ENCODE results near the gene DPM3. TPM values are rescaled to one million over a fixed set of nuclear protein-coding genes. Genes with fewer than 3 reads are reported as not detected.
A peak's percentile ranks its signal among the peaks of the same experiment; 100 is the strongest.

DPM3 gene
- total and polyA plus RNA-seq, 4 donors, result 16.2 to 47.2 (median 44.2) TPM

DNA sequence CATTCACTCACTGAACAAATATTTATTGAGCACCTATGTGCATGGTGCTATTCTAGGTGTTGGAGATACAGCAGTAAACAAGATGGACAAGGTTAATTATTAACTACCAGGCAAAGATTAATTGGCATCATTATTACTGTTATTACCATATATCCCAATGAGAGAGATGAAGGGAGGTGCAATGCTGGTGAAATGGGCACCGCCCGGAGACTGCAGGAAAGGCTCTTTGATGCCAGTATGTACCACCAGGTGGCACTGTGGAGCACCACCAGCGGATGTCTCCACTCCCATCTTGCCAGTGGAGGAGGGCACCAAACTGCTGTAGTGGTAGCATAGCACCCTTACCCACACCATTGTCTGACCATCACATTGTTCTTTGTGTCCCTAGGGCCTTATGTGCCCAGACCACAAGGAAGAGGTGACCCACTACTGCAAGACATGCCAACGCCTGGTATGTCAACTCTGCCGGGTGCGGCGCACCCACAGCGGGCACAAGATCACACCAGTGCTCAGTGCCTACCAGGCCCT is 36.3 kb upstream of the DPM3 start:
- H3K27ac ChIP-seq (ENCODE audit: low read depth, low read length), result no peak overlapping the region

DNA sequence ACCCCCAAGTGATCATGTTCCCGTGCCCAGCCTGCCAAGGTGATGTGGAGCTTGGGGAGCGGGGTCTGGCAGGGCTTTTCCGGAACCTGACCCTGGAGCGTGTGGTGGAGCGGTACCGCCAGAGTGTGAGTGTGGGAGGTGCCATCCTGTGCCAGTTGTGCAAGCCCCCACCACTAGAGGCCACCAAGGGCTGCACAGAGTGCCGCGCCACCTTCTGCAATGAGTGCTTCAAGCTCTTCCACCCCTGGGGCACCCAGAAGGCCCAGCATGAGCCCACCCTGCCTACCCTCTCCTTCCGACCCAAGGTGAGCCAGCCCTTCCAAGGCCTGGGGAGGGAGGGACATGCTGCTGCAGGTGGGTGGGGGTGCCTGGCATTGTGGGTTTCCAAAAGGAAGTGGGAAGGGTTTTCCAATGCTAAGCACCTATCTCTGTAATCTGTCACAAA is 35.6 kb upstream of the DPM3 start:
- no peaks in the 10 kb centered on the region for H3K27me3 ChIP-seq (ENCODE audit: control insufficient read depth, insufficient read depth, low read length)
- peaks cover 52% of the 10 kb centered on the region for H3K36me3 ChIP-seq (ENCODE audit: control insufficient read depth, insufficient read depth, low read length)
- DNase-seq (ENCODE audit: low read depth in 4 of 6, low spot score in 6 of 6), result no peak
- no peak overlapping the region for H3K4me3 ChIP-seq (ENCODE audit: low read depth, low read length)
- H3K27ac ChIP-seq (ENCODE audit: low read depth, low read length), result no peak overlapping the region
- peaks cover 54% of the 10 kb centered on the region for H3K4me1 ChIP-seq (ENCODE audit: control insufficient read depth, insufficient read depth, low read length)
- no peaks in the 10 kb centered on the region for H3K9me3 ChIP-seq (ENCODE audit: control insufficient read depth, insufficient read depth, low read length)
- WGBS (ENCODE audit: insufficient coverage), result 75% methylated on average over 7 of the region's 9 CpGs

More for the DNA sequence above, 36.3 kb upstream of the DPM3 start:
- no peak overlapping the region for H3K4me3 ChIP-seq (ENCODE audit: low read depth, low read length)
- 69% methylated on average over 7 of the region's 8 CpGs for WGBS (ENCODE audit: insufficient coverage)
- H3K9me3 ChIP-seq (ENCODE audit: control insufficient read depth, insufficient read depth, low read length), result no peaks in the 10 kb centered on the region
- DNase-seq (ENCODE audit: low read depth in 4 of 6, low spot score in 6 of 6), result peak in 4 of 6 donors; percentile 66 to 93 (median 82)
- no peaks in the 10 kb centered on the region for H3K27me3 ChIP-seq (ENCODE audit: control insufficient read depth, insufficient read depth, low read length)
- peaks cover 49% of the 10 kb centered on the region for H3K4me1 ChIP-seq (ENCODE audit: control insufficient read depth, insufficient read depth, low read length)
- peaks cover 58% of the 10 kb centered on the region for H3K36me3 ChIP-seq (ENCODE audit: control insufficient read depth, insufficient read depth, low read length)

DNA sequence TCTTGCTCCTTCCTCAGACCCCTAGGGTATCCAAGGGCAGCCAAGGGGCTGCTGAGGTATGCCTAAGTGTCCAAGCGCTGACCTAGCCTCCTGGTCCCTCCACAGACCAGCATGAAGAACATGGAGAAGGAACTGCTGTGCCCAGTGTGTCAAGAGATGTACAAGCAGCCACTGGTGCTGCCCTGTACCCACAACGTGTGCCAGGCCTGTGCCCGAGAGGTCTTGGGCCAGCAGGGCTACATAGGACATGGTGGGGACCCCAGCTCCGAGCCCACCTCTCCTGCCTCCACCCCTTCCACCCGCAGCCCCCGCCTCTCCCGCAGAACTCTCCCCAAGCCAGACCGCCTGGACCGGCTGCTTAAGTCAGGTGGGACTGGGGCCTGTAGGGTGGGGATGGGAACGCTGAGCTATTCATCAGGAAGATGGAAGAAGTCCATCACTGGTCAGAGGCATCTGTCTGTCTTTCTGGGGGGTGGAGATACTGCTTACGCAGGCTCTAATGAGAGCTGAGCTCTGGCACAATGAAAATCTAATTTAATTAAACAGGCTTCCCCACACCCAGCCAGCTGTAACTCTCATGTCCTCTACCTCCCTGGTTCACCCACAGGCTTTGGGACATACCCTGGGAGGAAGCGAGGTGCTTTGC is 35.1 kb upstream of the DPM3 start:
- 88% methylated on average over 4 of the region's 12 CpGs for WGBS (ENCODE audit: insufficient coverage)
- Histone ChIP-seq H3K4me1 (ENCODE audit: control insufficient read depth, insufficient read depth, low read length) (peaks cover 54% of the 10 kb centered on the region), H3K27ac (ENCODE audit: low read depth, low read length) (peak overlapping the region; percentile 90), H3K36me3 (ENCODE audit: control insufficient read depth, insufficient read depth, low read length) (peaks cover 50% of the 10 kb centered on the region), H3K27me3 (ENCODE audit: control insufficient read depth, insufficient read depth, low read length) (no peaks in the 10 kb centered on the region), H3K4me3 (ENCODE audit: low read depth, low read length) (peak overlapping the region; percentile 95), H3K9me3 (ENCODE audit: control insufficient read depth, insufficient read depth, low read length) (no peaks in the 10 kb centered on the region)
- DNase-seq (ENCODE audit: low read depth in 4 of 6, low spot score in 6 of 6), result no peak

DNA sequence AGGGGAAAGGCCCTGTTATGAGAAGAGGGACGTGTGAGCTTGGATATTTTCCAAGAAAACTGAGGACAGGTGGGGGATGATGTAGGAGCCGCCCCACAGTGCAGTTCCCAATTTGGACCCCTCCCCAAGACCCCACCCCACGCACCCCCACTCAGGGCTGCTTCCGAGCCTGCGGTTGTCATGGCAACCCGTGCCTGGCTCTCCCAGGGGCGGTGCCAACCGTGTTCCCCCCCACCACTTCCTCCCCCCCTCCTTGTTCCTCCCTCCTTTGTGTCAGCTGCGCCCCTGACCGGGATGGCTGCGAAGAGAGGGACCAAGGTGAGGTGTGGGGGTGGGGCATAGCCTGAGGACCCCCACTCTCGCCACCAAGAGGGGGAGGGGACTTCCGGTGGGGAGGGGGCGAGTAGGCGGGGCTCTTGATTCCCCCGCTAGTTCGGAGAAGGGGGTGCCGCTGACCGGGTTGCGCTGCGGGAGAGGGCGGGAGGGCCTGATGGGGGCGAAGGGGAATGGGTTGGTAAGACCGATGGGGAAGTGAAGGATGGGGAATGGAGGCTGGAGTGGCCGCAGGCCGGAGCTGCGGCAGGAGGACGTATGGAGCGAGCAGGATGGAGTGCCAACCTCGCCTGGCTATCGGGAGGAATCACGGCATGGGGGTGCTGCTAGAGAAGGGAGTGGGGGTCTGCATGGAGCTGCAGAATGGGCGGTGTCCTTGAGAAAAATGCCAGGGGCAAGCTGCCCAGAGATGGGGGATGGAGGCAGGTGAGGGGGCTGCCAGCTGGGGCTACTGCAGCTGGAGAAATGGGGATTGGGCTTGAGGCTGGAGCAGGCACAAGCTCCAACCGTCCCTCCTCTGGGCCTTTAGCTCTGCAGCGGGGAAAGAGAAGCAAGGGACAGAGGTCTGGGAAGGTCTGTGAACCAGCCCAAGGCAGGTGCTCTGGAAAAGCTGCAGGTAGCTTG is 34.3 kb upstream of the DPM3 start:
- H3K36me3 ChIP-seq (ENCODE audit: control insufficient read depth, insufficient read depth, low read length), result peaks cover 50% of the 10 kb centered on the region
- peaks cover 54% of the 10 kb centered on the region for H3K4me1 ChIP-seq (ENCODE audit: control insufficient read depth, insufficient read depth, low read length)
- DNase-seq (ENCODE audit: low read depth in 4 of 6, low spot score in 6 of 6), result peak in 4 of 6 donors; percentile 62 to 97 (median 77)
- H3K4me3 ChIP-seq (ENCODE audit: low read depth, low read length), result peak overlapping the region; percentile 95
- peak overlapping the region; percentile 90 for H3K27ac ChIP-seq (ENCODE audit: low read depth, low read length)
- no peaks in the 10 kb centered on the region for H3K9me3 ChIP-seq (ENCODE audit: control insufficient read depth, insufficient read depth, low read length)
- H3K27me3 ChIP-seq (ENCODE audit: control insufficient read depth, insufficient read depth, low read length), result no peaks in the 10 kb centered on the region
- 4% methylated on average over 24 of the region's 35 CpGs for WGBS (ENCODE audit: insufficient coverage)

DNA sequence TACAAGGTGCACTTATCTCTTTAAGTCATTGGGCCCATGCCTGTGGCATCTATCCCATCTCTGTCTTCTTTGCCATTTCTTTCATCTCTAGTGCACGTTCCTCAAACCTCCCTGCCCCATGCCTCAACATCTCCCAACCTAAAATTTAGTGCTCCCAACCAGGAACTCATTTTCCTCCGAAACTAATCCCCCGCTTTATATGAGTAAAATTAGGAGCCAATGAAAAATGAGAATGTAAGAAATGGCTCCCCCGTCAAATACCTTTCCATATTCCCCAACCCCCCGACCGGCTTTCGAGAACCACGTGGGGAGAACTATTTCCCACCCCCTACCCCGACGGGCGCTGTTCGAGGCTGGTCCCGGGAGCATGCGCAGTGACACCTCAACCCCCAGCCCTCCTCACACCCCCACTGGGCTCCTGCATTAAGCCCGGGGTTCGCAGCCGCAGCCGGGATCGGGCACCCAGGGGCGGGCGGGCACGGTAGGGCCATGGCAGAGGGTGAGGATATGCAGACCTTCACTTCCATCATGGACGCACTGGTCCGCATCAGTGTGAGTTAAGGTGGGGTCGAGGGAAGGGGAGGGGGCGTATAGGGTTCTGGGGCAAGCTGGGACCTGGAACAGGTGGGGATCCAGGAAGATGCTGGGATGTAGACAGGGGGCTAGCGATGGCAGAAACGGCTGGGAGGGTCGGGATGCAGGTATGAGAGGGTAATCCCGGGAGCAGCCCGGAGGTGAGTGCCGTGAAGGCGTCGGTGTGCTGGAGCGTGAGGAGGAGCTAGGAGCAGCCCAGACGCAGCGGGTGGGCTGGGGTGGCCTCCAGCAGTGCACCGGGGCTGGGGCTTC is 33.4 kb upstream of the DPM3 start, which contains the start of gene TRIM46:
TSS of gene TRIM46 (plus strand) at position 372 of the 846 bp plus-strand sequence. CDS start at position 490, 118 bp downstream.
- WGBS (ENCODE audit: insufficient coverage), result under 1% methylated on average over 30 of the region's 38 CpGs
- no peaks in the 10 kb centered on the region for H3K27me3 ChIP-seq (ENCODE audit: control insufficient read depth, insufficient read depth, low read length)
- peak within 1 kb of the TSS; percentile 90 for H3K27ac ChIP-seq (ENCODE audit: low read depth, low read length)
- H3K36me3 ChIP-seq (ENCODE audit: control insufficient read depth, insufficient read depth, low read length), result peaks cover 44% of the 10 kb centered on the region
- peaks cover 54% of the 10 kb centered on the region for H3K4me1 ChIP-seq (ENCODE audit: control insufficient read depth, insufficient read depth, low read length)
- no peaks in the 10 kb centered on the region for H3K9me3 ChIP-seq (ENCODE audit: control insufficient read depth, insufficient read depth, low read length)
- H3K4me3 ChIP-seq (ENCODE audit: low read depth, low read length), result peak within 1 kb of the TSS; percentile 95
- peak in 4 of 6 donors; percentile 60 to 97 (median 79) for DNase-seq (ENCODE audit: low read depth in 4 of 6, low spot score in 6 of 6)

DNA sequence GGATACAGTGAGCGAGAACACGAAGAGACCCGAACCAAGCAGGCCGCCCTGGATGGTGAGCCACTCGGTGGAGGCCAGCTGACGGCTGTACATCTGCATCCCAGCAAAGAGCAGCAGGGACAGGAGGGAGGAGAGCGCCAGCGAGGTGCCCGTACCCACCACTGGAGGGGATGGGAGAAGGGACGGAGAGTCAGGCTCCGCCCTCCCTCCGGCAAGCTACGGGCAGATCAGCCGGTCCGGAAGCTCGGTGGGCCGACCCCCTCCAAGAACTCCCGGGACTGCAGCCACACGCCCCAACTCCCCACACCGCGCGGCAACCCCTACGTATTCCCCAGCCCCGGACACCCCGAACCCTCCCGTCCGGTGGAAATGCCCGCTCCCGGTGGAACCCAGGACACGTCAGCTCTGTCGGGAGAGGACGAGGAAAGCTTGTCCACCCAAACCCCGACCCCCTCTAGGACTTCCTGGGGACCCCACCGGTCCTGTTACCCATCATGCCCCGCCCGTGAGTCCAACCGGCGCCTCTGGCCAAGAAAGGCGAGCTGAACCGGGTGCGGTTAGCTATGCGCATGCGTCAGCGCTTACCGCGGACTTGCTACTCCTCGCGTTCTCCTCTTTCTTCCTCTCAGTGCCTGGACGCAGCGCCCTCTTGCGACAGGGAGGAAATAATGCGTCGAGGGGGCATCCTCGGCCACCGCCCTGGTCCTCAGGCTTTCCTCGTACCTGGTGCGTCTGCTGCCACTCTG is 32.6 kb upstream of the DPM3 start, which contains the start of gene KRTCAP2:
TSS of gene KRTCAP2 (minus strand) at position 573 of the 746 bp plus-strand sequence. CDS start at position 493, 80 bp downstream.
- peak within 1 kb of the TSS; percentile 90 for H3K27ac ChIP-seq (ENCODE audit: low read depth, low read length)
- 0% methylated on average over 49 of the region's 57 CpGs for WGBS (ENCODE audit: insufficient coverage)
- H3K4me1 ChIP-seq (ENCODE audit: control insufficient read depth, insufficient read depth, low read length), result peaks cover 55% of the 10 kb centered on the region
- peak in 5 of 6 donors; percentile 93 to 99 (median 95) for DNase-seq (ENCODE audit: low read depth in 4 of 6, low spot score in 6 of 6)
- peaks cover 39% of the 10 kb centered on the region for H3K36me3 ChIP-seq (ENCODE audit: control insufficient read depth, insufficient read depth, low read length)
- H3K27me3 ChIP-seq (ENCODE audit: control insufficient read depth, insufficient read depth, low read length), result no peaks in the 10 kb centered on the region
- H3K4me3 ChIP-seq (ENCODE audit: low read depth, low read length), result peak within 1 kb of the TSS; percentile 95
- no peaks in the 10 kb centered on the region for H3K9me3 ChIP-seq (ENCODE audit: control insufficient read depth, insufficient read depth, low read length)

DNA sequence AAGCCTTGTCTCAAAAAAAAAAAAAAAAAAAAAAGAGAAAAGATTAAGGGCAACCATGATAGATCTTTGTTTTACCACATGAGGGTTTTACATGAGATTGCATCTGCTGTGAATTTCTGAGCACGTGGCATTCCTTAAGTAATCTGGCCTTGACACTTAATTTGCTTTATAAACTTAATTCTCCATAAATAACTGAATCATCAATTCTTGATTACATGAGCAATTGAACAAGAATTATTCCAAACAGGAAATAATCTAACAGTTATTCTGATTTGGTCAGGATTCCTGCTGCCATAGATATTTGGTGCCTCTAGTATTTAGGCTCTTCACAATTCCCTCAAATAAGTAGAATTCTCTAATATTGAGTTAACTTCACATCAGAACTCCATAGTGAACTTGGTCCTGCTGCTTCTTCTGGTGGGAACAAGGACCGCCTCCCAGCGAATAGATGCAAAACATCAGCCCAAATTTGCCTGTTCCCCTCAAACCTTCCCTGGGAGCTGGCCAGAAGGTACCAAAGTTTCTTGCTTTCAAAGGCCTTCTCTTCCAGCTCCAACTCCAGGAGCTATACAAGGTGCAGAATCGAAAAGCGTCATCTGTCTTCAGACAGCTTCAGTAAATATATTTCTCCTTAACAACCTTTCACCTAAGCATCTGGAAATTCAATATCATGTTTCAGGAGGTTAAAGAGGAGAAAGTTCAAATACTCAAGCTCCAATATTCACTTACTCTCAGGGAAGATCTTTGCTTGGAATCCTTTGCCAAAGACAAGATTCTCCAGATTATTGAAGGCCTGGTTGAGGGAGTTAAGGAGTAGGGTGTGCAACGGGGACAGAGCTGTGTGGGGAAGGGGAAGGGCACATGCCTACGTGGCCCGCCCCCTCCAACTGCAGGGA is 31.8 kb upstream of the DPM3 start:
- H3K4me1 ChIP-seq (ENCODE audit: control insufficient read depth, insufficient read depth, low read length), result peaks cover 58% of the 10 kb centered on the region
- H3K9me3 ChIP-seq (ENCODE audit: control insufficient read depth, insufficient read depth, low read length), result no peaks in the 10 kb centered on the region
- DNase-seq (ENCODE audit: low read depth in 4 of 6, low spot score in 6 of 6), result no peak
- WGBS (ENCODE audit: insufficient coverage), result 46% methylated on average over 7 of the region's 8 CpGs
- H3K27ac ChIP-seq (ENCODE audit: low read depth, low read length), result peak overlapping the region; percentile 90
- peaks cover 31% of the 10 kb centered on the region for H3K36me3 ChIP-seq (ENCODE audit: control insufficient read depth, insufficient read depth, low read length)
- peak overlapping the region; percentile 95 for H3K4me3 ChIP-seq (ENCODE audit: low read depth, low read length)
- H3K27me3 ChIP-seq (ENCODE audit: control insufficient read depth, insufficient read depth, low read length), result no peaks in the 10 kb centered on the region

DNA sequence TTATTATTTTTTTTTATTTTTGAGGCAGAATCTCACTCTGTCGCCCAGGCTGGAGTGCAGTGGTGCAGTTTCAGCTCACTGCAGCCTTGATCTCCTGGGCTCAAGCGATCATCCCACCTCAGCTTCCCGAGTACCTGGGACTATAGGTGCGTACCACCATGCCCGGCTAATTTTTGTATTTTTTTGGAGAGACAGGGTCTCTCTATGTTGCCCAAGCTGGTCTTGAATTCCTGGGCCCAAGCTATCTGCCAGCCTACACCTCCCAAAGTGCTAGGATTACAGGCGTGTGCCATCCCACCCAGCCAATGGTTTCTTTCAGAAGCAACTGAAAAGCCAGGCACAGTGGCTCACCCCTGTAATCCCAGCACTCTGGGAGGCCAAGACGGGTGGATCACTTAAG is 30.5 kb upstream of the DPM3 start:
- H3K9me3 ChIP-seq (ENCODE audit: control insufficient read depth, insufficient read depth, low read length), result no peaks in the 10 kb centered on the region
- H3K27ac ChIP-seq (ENCODE audit: low read depth, low read length), result no peak overlapping the region
- 87% methylated on average over 4 of the region's 7 CpGs for WGBS (ENCODE audit: insufficient coverage)
- peaks cover 62% of the 10 kb centered on the region for H3K4me1 ChIP-seq (ENCODE audit: control insufficient read depth, insufficient read depth, low read length)
- no peak for DNase-seq (ENCODE audit: low read depth in 4 of 6, low spot score in 6 of 6)
- H3K4me3 ChIP-seq (ENCODE audit: low read depth, low read length), result no peak overlapping the region
- no peaks in the 10 kb centered on the region for H3K27me3 ChIP-seq (ENCODE audit: control insufficient read depth, insufficient read depth, low read length)
- peaks cover 23% of the 10 kb centered on the region for H3K36me3 ChIP-seq (ENCODE audit: control insufficient read depth, insufficient read depth, low read length)
